ENCODE measurements around the gene CELF2.

CELF2 gene

DNA sequence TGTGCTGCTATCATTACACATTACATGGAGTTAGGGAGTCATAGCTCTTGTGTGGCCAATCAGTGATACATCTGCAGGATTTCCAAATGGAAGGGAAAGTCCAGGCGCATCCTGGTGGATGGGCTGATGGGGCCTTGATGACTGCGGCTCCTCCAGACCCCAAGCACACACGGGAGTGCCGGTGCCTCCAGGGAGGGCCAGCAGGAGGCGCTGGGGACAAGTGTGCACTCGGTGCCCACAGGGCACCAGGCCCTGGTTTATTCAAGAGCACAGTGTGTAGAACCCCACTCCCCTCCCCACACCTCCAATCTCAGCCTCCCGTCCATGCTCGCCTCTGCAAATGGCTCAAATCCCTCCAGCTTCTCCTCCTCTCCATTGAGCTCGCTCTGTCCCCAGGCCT is 349.8 kb downstream of the CELF2 start:
- H3K4me1 Mint-ChIP-seq: no peaks in the 10 kb centered on the region
- DNase-seq: no peak
- H3K4me3 Mint-ChIP-seq: no peak overlapping the region
- TF ChIP-seq, protein P1, sequence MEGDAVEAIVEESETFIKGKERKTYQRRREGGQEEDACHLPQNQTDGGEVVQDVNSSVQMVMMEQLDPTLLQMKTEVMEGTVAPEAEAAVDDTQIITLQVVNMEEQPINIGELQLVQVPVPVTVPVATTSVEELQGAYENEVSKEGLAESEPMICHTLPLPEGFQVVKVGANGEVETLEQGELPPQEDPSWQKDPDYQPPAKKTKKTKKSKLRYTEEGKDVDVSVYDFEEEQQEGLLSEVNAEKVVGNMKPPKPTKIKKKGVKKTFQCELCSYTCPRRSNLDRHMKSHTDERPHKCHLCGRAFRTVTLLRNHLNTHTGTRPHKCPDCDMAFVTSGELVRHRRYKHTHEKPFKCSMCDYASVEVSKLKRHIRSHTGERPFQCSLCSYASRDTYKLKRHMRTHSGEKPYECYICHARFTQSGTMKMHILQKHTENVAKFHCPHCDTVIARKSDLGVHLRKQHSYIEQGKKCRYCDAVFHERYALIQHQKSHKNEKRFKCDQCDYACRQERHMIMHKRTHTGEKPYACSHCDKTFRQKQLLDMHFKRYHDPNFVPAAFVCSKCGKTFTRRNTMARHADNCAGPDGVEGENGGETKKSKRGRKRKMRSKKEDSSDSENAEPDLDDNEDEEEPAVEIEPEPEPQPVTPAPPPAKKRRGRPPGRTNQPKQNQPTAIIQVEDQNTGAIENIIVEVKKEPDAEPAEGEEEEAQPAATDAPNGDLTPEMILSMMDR (IDR thresholded peaks at IDR 0.05): no peak
- peaks cover under 1% of the 10 kb centered on the region for H3K9me3 Mint-ChIP-seq
- no peak overlapping the region for H3K27ac Mint-ChIP-seq
- H3K36me3 Mint-ChIP-seq (ENCODE audit: low read depth): no peaks in the 10 kb centered on the region
- peaks cover 10% of the 10 kb centered on the region for H3K27me3 Mint-ChIP-seq (ENCODE audit: low read depth, poor library complexity)

DNA sequence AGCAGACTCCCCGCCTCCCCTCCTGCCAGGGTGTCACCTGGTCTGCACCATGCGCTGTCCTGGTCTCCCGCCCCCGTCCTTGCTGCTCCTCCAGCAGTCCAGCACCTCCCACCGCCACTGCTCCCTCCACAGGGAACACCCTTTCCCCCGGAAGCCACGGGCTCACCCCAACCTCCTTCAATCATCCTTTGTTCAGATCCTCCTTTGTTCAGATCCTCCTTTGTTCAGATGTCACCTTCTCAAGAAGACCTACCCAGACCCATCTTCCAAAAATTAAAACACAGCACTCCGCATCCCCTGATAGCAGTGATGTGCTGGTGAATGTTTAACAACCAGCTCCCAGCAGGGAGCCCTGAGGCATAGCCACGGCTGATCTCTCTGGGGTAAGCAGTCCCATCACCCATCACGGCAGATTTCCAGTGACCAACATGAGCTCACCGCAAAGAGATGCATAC is 356.1 kb downstream of the CELF2 start:
- Mint-ChIP-seq H3K9me3 (peaks cover 3% of the 10 kb centered on the region), H3K4me3 (no peak overlapping the region), H3K36me3 (ENCODE audit: low read depth) (no peaks in the 10 kb centered on the region), H3K4me1 (peaks cover 7% of the 10 kb centered on the region), H3K27ac (no peak overlapping the region), H3K27me3 (ENCODE audit: low read depth, poor library complexity) (peaks cover 23% of the 10 kb centered on the region)
- no peak for DNase-seq
- TF ChIP-seq, protein P1 (IDR thresholded peaks at IDR 0.05): no peak

DNA sequence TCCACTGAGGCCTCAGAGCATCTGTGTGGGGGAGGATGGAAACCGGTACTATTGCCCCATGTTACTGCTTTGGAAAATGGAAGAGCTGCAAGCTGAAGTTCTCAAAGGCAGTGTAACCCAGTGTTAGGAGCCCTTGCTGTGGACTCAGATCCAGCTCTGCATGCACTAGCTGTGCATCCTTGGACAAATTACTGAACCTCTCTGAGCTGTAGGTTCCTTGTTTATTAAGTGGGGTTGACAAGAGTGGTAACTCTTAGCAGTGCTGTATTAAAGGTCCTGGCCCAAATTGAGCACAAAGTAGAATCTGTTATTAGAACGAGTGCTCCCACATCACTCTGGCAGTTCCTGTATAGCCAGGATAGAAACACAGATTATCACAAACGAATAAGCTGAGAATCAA is 359.6 kb downstream of the CELF2 start:
- peaks cover 3% of the 10 kb centered on the region for H3K9me3 Mint-ChIP-seq
- TF ChIP-seq, protein P1 (IDR thresholded peaks at IDR 0.05): no peak
- H3K27ac Mint-ChIP-seq: no peak overlapping the region
- no peak overlapping the region for H3K4me3 Mint-ChIP-seq
- peaks cover 7% of the 10 kb centered on the region for H3K4me1 Mint-ChIP-seq
- H3K27me3 Mint-ChIP-seq (ENCODE audit: low read depth, poor library complexity): peaks cover 23% of the 10 kb centered on the region
- no peaks in the 10 kb centered on the region for H3K36me3 Mint-ChIP-seq (ENCODE audit: low read depth)
- no peak for DNase-seq

DNA sequence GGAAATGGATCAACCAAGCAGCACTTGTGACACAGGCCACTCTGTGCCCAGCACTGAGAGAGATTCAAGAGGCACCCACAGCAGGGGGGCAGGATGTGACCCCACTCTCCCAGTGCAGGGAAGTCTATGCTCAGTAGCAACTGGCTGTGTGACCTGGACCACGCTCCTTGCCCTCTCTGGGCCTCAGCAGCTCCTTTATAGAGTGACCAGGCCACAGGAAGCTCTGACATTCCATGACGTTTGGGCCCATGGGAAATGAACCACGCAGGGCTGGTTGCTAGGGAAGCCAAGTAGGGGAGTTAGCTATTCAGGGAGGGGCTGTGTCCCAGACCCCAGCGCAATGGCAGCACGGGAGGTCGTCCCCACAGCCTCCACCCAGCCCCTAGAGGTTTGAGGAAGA is 361.2 kb downstream of the CELF2 start:
- TF ChIP-seq, protein P1 (IDR thresholded peaks at IDR 0.05): no peak
- Mint-ChIP-seq H3K27me3 (ENCODE audit: low read depth, poor library complexity) (peaks cover 31% of the 10 kb centered on the region), H3K4me1 (peaks cover 3% of the 10 kb centered on the region), H3K9me3 (no peaks in the 10 kb centered on the region), H3K4me3 (no peak overlapping the region), H3K27ac (peak overlapping the region; percentile 81), H3K36me3 (ENCODE audit: low read depth) (no peaks in the 10 kb centered on the region)
- no peak for DNase-seq

DNA sequence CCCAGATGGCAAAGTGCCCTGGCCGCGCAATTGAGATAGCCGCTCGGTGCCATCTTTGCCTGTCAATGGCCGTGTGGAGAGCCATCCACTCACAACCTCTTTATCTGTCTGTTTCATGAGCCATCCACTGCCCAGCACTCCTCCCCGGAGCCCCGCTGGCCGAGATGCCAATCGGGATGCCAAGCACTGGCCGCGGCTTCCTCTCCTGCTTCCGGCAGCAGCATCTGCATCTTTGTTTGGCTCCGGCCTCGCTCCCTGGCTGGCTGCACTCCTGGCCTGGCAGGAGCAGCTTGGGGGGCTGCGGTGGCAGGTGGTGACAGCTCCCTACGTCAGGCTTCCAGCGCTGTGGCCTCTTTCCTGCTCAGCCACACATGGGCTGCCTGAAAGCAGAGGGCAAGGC is 362.1 kb downstream of the CELF2 start:
- H3K4me1 Mint-ChIP-seq: no peaks in the 10 kb centered on the region
- peaks cover 32% of the 10 kb centered on the region for H3K27me3 Mint-ChIP-seq (ENCODE audit: low read depth, poor library complexity)
- no peak overlapping the region for H3K4me3 Mint-ChIP-seq
- no peak for DNase-seq
- H3K36me3 Mint-ChIP-seq (ENCODE audit: low read depth): no peaks in the 10 kb centered on the region
- TF ChIP-seq, protein P1 (IDR thresholded peaks at IDR 0.05): no peak
- H3K9me3 Mint-ChIP-seq: peaks cover 4% of the 10 kb centered on the region
- H3K27ac Mint-ChIP-seq: no peak overlapping the region

DNA sequence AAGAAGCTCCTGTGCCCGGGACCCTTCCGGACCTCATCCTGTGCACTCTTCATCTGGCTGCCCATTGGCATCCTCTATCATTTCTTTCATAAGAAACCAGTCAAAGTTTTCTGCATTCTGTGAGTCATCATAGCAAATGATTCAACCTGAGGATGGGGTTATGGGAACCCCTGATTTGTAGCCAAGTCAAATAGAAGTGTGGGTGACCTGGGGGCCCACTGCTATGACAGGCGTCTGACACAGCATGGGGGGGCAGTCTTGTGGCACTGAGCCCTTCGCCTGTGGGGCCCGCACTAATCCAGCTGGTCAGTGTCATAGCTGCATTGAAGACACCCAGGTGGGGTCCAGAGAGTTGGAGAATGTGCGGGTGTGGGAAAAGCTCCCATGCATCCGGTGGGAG is 363.4 kb downstream of the CELF2 start:
- H3K27me3 Mint-ChIP-seq (ENCODE audit: low read depth, poor library complexity): peaks cover 24% of the 10 kb centered on the region
- H3K27ac Mint-ChIP-seq: no peak overlapping the region
- H3K9me3 Mint-ChIP-seq: peaks cover 4% of the 10 kb centered on the region
- TF ChIP-seq, protein P1 (IDR thresholded peaks at IDR 0.05): no peak
- H3K4me1 Mint-ChIP-seq: peaks cover 2% of the 10 kb centered on the region
- H3K36me3 Mint-ChIP-seq (ENCODE audit: low read depth): no peaks in the 10 kb centered on the region
- no peak for DNase-seq
- H3K4me3 Mint-ChIP-seq: no peak overlapping the region
